ENCODE measurements around the gene HOXC4. TPM values are rescaled to one million over a fixed set of nuclear protein-coding genes. Genes with fewer than 3 reads are reported as not detected.

The HOXC4 gene
- total and polyA plus RNA-seq, 11 donors: 0.06 to 1.2 (median 0.25) TPM; not detected in 7

GRCh38 chr12:54038871-54039414 is 14.7 kb upstream of the HOXC4 start:
- no peak overlapping the region for H3K27ac ChIP-seq
- ATAC-seq: no peak
- WGBS, 4 donors: 17 to 31% (median 19%) methylated on average over 8 to 9 of the region's 9 CpGs
- TF ChIP-seq CTCF (IDR thresholded peaks at IDR 0.05) (no peak), POLR2A (IDR thresholded peaks at IDR 0.05) (no peak)
- H3K4me3 ChIP-seq: no peak overlapping the region
- H3K4me1 ChIP-seq: peaks cover 0 to 8% (median 0%) of the 10 kb centered on the region in 12 donors
- no peaks in the 10 kb centered on the region for H3K9me3 ChIP-seq
- no peaks in the 10 kb centered on the region for H3K36me3 ChIP-seq
- H3K27me3 ChIP-seq: peaks cover 51 to 98% (median 90%) of the 10 kb centered on the region in 9 donors
- no peak for DNase-seq
- intact Hi-C loops (cut with DNase I): no loop called here

GRCh38 chr12:54039417-54040147 is 14.1 kb upstream of the HOXC4 start:
- Histone ChIP-seq H3K27me3 (peaks cover 46 to 98% (median 90%) of the 10 kb centered on the region in 9 donors), H3K9me3 (no peaks in the 10 kb centered on the region), H3K36me3 (no peaks in the 10 kb centered on the region), H3K4me1 (peaks cover 0 to 2% (median 0%) of the 10 kb centered on the region in 12 donors), H3K27ac (no peak overlapping the region), H3K4me3 (no peak overlapping the region)
- DNase-seq (peak in 1 of 5 donors; percentile 26), ATAC-seq (peak in 1 of 4 donors; percentile 34)
- no peak for TF ChIP-seq CTCF (IDR thresholded peaks at IDR 0.05)
- TF ChIP-seq POLR2A (IDR thresholded peaks at IDR 0.05): no peak
- 4 to 8% (median 6%) methylated on average over 16 of the region's 16 CpGs for WGBS, 4 donors
- intact Hi-C loops (cut with DNase I): no loop called here

- 35 to 44% (median 42%) methylated on average over 4 of the region's 4 CpGs for WGBS, 4 donors
- H3K4me1 ChIP-seq: no peaks in the 10 kb centered on the region
- no peak for DNase-seq
- H3K4me3 ChIP-seq: no peak overlapping the region
- TF ChIP-seq CTCF (IDR thresholded peaks at IDR 0.05) (no peak), POLR2A (IDR thresholded peaks at IDR 0.05) (no peak)
- H3K9me3 ChIP-seq: no peaks in the 10 kb centered on the region
- intact Hi-C loops (cut with DNase I): no loop called here
- H3K36me3 ChIP-seq: no peaks in the 10 kb centered on the region
- H3K27ac ChIP-seq: no peak overlapping the region
- no peak for ATAC-seq
- peaks cover 45 to 98% (median 89%) of the 10 kb centered on the region in 9 donors for H3K27me3 ChIP-seq
Observed at GRCh38 chr12:54040148-54040494, 13.5 kb upstream of the HOXC4 start.

- no peaks in the 10 kb centered on the region for H3K36me3 ChIP-seq
- DNase-seq (no peak), ATAC-seq (no peak)
- no peaks in the 10 kb centered on the region for H3K4me1 ChIP-seq
- intact Hi-C loops (cut with DNase I): no loop called here
- WGBS, 4 donors: 51 to 61% (median 55%) methylated on average over 3 of the region's 3 CpGs
- no peak overlapping the region for H3K27ac ChIP-seq
- no peak overlapping the region for H3K4me3 ChIP-seq
- H3K9me3 ChIP-seq: no peaks in the 10 kb centered on the region
- H3K27me3 ChIP-seq: peaks cover 47 to 98% (median 89%) of the 10 kb centered on the region in 9 donors
- no peak for TF ChIP-seq POLR2A (IDR thresholded peaks at IDR 0.05)
- no peak for TF ChIP-seq CTCF (IDR thresholded peaks at IDR 0.05)
Observed at GRCh38 chr12:54040648-54041047, 13.0 kb upstream of the HOXC4 start.
